Measurements from ENCODE around the gene CNPPD1. TPM values are rescaled to one million over a fixed set of nuclear protein-coding genes. Genes with fewer than 3 reads are reported as not detected.
A peak's percentile ranks its signal among the peaks of the same experiment; 100 is the strongest.

Gene CNPPD1
- total RNA-seq, 1 experiment from 2014 or later, result 33.9 TPM

GRCh38 chr2:219173176-219173575, 3.5 kb downstream of the CNPPD1 start:
- ChIA-PET POLR2A (interaction anchor here (0.9 to 1.2 kb wide), 2 partner anchors 45 to 122 kb away, joined by 3 to 6 read pairs; no protein-coding TSS in a partner anchor), CTCF (interaction anchor here (1.0 to 9.3 kb wide), 8 partner anchors 9 to 178 kb away, joined by 4 to 82 read pairs (median 10); partner anchors contain the start of gene NHEJ1)
- BruUV-seq (replicated peaks), result no TSS peak
- no peak for TF ChIP-seq CTCF (IDR thresholded peaks at IDR 0.05; ENCODE audit: unreplicated experiment)
- intact Hi-C loops (cut with micrococcal nuclease), result no loop called here
- no peak overlapping the region for H3K4me3 Mint-ChIP-seq (ENCODE audit: unreplicated experiment)
- H3K27me3 Mint-ChIP-seq (ENCODE audit: insufficient read depth, unreplicated experiment), result no peaks in the 10 kb centered on the region
- DNase-seq (ENCODE audit: unreplicated experiment), result no peak
- peaks cover 33% of the 10 kb centered on the region for H3K36me3 Mint-ChIP-seq (ENCODE audit: insufficient read depth, unreplicated experiment)
- no peaks in the 10 kb centered on the region for H3K9me3 Mint-ChIP-seq (ENCODE audit: unreplicated experiment)
- H3K4me1 Mint-ChIP-seq (ENCODE audit: insufficient read depth, unreplicated experiment), result peaks cover 8% of the 10 kb centered on the region
- no peak overlapping the region for H3K27ac Mint-ChIP-seq (ENCODE audit: low read depth, unreplicated experiment)

- CTCF ChIA-PET, result interaction anchor here (0.6 to 9.3 kb wide), 20 partner anchors 8 to 429 kb away, joined by 3 to 82 read pairs (median 4); partner anchors contain the start of genes GLB1L, NHEJ1 and STK16
- peaks cover 33% of the 10 kb centered on the region for H3K36me3 Mint-ChIP-seq (ENCODE audit: insufficient read depth, unreplicated experiment)
- intact Hi-C loops (cut with micrococcal nuclease), result no loop called here
These were observed 4.2 kb downstream of the CNPPD1 start for GRCh38 chr2:219172231-219173154.

GRCh38 chr2:219171231-219171651, 5.5 kb downstream of the CNPPD1 start:
- CTCF ChIA-PET, result interaction anchor here (0.5 to 9.3 kb wide), 17 partner anchors 11 to 359 kb away, joined by 3 to 82 read pairs (median 5); partner anchors contain the start of genes DNAJB2, GLB1L, NHEJ1 and STK16
- Mint-ChIP-seq H3K9me3 (ENCODE audit: unreplicated experiment) (no peaks in the 10 kb centered on the region), H3K27ac (ENCODE audit: low read depth, unreplicated experiment) (no peak overlapping the region), H3K4me1 (ENCODE audit: insufficient read depth, unreplicated experiment) (peaks cover 8% of the 10 kb centered on the region), H3K27me3 (ENCODE audit: insufficient read depth, unreplicated experiment) (no peaks in the 10 kb centered on the region), H3K4me3 (ENCODE audit: unreplicated experiment) (no peak overlapping the region), H3K36me3 (ENCODE audit: insufficient read depth, unreplicated experiment) (peaks cover 28% of the 10 kb centered on the region)
- DNase-seq (ENCODE audit: unreplicated experiment), result peak; percentile 57
- POLR2A ChIA-PET, result interaction anchor here (0.7 to 2.2 kb wide), 7 partner anchors 12 to 216 kb away, joined by 3 to 11 read pairs (median 3); partner anchors contain the start of genes ANKZF1, ATG9A and TUBA4B
- intact Hi-C loops (cut with micrococcal nuclease), result loop anchor here (1.0 to 2.0 kb wide), 2 partner anchors 124 to 127 kb away; no protein-coding TSS in a partner anchor
- no TSS peak for BruUV-seq (replicated peaks)
- peak; percentile 59 for TF ChIP-seq CTCF (IDR thresholded peaks at IDR 0.05; ENCODE audit: unreplicated experiment)

More at GRCh38 chr2:219172231-219173154, 4.2 kb downstream of the CNPPD1 start:
- Mint-ChIP-seq H3K27ac (ENCODE audit: low read depth, unreplicated experiment) (no peak overlapping the region), H3K4me3 (ENCODE audit: unreplicated experiment) (no peak overlapping the region), H3K9me3 (ENCODE audit: unreplicated experiment) (no peaks in the 10 kb centered on the region), H3K4me1 (ENCODE audit: insufficient read depth, unreplicated experiment) (peaks cover 8% of the 10 kb centered on the region), H3K27me3 (ENCODE audit: insufficient read depth, unreplicated experiment) (no peaks in the 10 kb centered on the region)
- POLR2A ChIA-PET, result interaction anchor here (1.4 to 2.2 kb wide), 2 partner anchors 45 to 57 kb away, joined by 3 to 11 read pairs; partner anchors contain the start of genes ANKZF1 and ATG9A
- no peak for TF ChIP-seq CTCF (IDR thresholded peaks at IDR 0.05; ENCODE audit: unreplicated experiment)
- no TSS peak for BruUV-seq (replicated peaks)
- no peak for DNase-seq (ENCODE audit: unreplicated experiment)

Data from MCF 10A (cell line).